Peyer's patch (tissue), 4 donors: ENCODE measurements around the gene SH3RF1.

Source experiments
- CTCF ChIP-seq, 6 experiments: fragments of 450-650 bp in 4 of 6; fragments of 200-600 bp in 2 of 6; sonication (generic) in 1 of 6; IDR thresholded peaks; one replicate each; pipeline ENCODE4 v1.5.1; 2017 to 2019; ENCODE audit warnings: antibody characterized with exemption in 6 of 6, mild to moderate bottlenecking in 3 of 6, moderate library complexity in 1 of 6
- POLR2A ChIP-seq, 2 donors: fragments of 450-650 bp; IDR thresholded peaks; one replicate each; pipeline ENCODE4 v1.5.1; 2017; ENCODE audit warnings: antibody characterized with exemption in 2 of 2, mild to moderate bottlenecking in 2 of 2, moderate library complexity in 2 of 2

- TF ChIP-seq POLR2A (IDR thresholded peaks at IDR 0.05) (no peak), CTCF (IDR thresholded peaks at IDR 0.05) (no peak)
Observed at GRCh38 chr4:169184686-169185085, 86.1 kb downstream of the SH3RF1 start.
